ENCODE data around the gene B3GALT6.

Gene B3GALT6

GRCh38 chr1:1217621-1218523 lies 14.2 kb upstream of the B3GALT6 start:
- no peak for DNase-seq

DNA sequence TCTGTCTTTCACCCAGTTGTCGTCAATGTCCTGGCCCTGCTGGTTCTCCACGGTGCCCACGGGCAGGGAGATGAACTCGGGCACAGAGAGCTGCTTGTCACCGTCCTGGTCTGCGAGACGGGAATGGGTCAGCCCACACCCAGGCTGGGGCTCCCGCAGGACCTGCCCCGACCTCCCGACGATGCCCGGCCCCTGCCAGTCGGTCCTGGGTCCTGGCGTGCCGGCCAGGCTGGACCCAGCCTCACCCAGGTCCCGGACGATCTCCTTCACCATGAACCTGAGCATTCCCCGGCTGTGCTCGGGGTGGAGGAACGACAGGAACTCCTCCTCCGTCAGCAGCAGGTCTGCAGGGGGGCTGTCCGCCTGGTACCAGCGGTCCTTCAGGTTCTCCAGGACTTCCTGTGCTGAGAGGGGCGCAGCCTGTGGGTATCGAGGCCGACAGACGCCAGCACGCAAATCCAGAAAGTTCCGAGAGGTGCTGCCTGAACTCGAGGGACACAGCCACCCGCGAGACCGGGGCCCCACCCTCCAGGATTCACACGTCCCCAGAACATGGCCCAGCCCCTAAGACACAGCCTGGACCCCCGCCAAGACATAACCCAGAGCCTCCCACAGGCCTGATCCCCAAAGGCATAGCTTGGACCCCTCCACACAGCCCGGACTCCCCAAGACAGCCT lies 13.4 kb upstream of the B3GALT6 start:
- DNase-seq = no peak

DNA sequence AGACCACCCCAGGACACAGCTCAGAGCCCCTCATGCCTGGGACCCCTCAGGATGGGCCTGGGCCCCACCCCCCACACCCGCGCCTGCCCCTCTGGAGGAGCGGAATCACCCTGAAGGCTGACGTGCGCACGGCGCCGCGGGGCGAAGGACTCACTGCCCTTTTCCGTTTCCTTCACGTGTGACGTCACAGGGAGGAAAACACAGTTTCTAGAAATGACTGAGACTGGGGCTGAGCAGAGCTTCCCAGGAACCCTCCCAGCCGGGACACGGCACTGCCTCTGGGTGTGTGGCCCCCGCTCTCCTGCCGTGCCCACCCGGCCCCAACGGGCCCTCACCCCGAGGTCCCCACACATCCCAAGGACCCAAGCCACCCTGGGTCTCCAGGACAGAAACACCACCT lies 12.7 kb upstream of the B3GALT6 start:
- no peak for DNase-seq

DNA sequence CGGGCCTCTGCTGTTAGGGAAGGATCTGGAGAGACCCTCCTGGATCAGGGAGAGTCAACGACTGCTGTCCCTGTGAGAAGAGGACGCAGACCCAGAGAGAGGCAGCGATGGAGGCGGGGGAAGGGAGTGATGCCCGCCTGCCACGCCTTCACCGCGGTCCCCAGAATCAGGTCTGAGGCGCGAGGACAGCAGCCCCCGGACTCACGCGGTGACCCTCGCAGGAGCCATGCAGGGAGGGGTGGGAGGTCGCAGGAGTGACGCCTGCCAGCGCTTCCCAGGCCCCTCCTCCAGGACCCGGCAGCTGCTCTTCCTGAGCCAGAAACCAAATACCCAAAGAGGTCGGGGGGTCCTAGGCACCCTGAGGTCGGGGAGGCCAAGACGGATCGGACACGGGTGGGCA lies 11.8 kb upstream of the B3GALT6 start:
- no peak for DNase-seq

GRCh38 chr1:1221887-1222574 lies 10.0 kb upstream of the B3GALT6 start:
- no peak for DNase-seq

DNA sequence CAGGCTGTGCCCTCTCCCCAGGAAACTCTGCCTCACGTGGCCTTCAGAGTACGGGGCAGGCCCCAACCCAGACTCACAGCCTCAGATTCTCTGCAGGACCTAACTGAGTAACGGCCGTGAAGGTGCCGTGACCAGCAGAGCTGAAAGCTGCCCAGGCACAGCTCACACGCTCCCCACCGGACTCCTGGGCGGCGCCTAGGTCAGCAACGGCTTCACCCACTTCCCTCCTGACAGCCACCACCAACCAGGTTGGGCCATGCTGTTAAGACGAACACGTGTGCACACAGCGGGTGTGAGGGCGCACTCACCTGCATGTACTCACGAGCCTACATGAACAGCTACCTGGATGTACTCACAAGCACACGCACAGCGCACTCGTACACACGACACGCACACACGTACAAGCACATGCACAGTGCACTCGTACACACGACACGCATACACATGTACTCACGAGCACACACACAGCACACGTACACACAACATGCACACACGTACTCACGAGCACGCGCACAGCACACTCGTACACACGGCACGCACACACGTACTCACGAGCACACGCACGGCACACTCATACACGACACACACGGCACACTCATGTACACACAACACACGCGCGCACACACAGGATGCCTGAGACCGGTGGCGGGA lies 9.3 kb upstream of the B3GALT6 start:
- DNase-seq = no peak

DNA sequence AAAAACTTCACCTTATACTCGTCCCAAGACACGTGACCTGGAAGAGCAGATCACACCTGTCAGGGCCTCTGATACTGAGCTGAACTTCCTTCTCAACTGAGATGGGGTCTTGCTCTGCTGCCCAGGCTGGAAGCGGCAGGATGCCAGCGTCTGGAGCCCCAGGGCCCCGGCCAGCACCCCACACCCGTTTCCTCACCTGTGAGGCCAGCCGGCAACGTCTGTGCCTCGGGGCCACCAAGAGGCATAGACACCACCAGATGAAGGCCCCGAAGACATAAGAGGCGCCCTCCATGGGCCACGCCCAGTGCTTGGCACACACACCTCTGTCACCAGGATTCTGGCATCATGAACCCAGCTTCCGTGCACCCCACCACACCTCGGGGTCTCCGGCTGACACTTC lies 8.7 kb upstream of the B3GALT6 start:
- no peak for DNase-seq

- no peak for DNase-seq
Observed at GRCh38 chr1:1223891-1224290, 8.1 kb upstream of the B3GALT6 start.

DNA sequence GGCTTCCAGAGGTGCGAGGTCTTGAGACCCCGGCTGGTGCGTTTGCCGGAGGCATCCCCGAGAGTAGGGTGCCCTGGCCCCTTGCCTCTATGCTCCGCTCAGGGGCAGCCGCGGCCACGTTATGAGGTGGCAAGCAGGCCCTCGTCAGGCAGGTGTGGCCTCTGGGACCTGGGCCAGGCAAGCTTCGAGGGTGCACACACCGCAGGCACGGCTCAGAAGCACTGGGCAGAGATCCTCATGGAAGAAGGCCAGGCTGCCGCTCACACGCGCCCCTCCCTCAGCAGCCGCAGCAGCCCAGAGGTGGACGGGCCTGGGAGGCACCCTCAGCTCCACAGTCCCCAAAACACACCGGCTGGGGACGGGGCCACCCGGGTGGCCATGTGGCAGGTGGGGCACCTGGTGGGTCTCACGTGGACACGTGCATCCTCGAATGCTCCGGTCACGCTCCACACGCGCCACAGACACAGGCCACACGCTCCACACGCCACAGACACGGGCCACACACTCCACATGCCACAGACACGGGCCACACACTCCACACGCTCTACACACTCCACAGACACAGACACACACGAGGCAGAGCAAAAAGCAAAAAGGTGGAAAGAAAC lies 6.7 kb upstream of the B3GALT6 start:
- no peak for DNase-seq

- DNase-seq = no peak
Observed at GRCh38 chr1:1225913-1226312, 6.1 kb upstream of the B3GALT6 start.

GRCh38 chr1:1226566-1227362 lies 5.3 kb upstream of the B3GALT6 start:
- no peak for DNase-seq

DNA sequence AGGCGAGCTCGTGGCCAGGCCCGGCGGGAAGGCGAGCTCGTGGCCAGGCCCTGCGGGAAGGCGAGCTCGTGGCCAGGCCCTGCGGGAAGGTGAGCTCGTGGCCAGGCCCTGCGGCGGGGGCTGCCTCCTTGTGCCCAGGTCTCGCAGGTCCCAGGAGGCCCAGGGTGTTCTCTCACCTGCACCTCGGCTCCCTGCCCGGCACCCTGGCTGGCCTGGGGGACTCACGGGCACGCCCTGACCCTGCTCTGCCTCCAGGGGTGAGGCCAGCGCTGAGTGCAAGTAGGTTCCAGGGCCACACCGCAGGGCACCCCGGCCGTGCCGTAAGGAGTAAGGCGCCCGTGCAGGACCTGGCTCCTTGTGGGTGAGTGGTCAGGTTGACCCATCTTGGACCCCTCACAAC lies 4.7 kb upstream of the B3GALT6 start:
- DNase-seq = no peak

GRCh38 chr1:1228187-1228586 lies 3.9 kb upstream of the B3GALT6 start:
- DNase-seq = no peak

- no peak for DNase-seq
Observed at GRCh38 chr1:1228596-1229321, 3.3 kb upstream of the B3GALT6 start.

- DNase-seq = no peak
Observed at GRCh38 chr1:1229770-1230169, 2.3 kb upstream of the B3GALT6 start.

DNA sequence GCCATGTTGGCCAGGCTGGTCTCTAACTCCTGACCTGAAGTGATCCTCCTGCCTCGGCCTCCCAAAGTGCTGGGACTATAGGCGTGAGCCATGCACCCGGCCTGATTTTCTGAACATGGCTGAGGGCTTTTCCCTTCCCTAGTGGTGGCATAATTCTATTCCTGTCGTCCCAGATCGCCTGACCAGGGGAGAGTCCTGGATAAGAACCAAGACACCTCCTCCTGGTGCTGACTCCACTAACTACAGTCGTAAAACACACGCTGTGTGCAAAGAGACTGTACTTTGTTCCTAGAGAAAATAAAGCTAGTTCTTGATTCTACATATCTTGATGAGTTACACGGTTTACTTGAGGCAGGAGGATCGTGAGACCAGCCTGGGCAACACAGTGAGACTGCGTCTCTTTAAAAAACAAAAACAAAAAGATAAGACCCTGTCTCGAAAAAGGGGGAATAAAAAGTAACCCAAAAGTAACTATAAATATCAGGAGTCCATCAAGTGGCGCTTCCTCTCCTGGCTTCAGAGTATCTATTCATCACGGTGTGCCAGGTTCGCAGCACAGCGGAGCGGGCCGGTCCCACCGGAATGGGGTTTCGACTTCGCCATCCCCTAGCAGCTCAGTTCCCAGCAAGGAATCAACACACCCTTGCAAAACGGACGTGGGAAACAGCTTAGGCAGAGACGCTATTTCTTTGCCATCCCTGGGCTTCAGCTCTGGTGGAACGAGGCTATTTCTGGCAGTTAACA lies 1.2 kb upstream of the B3GALT6 start:
- DNase-seq = peak; percentile 40 to 42

- peak; percentile 85 to 88 for DNase-seq
Observed at GRCh38 chr1:1231400-1232207, 433 bp upstream of the B3GALT6 start, which contains the start of gene SDF4. SDF4 (minus strand) TSS chr1:1232001; CDS start chr1:1228772, 3,229 bp downstream.

- no peak for DNase-seq
Observed at GRCh38 chr1:1232796-1233566, 944 bp downstream of the B3GALT6 start.

- DNase-seq = no peak
Observed at GRCh38 chr1:1233567-1233892, 1.5 kb downstream of the B3GALT6 start.
